H1 (cell line): ENCODE results near the gene IFIT1. TPM values are rescaled to one million over a fixed set of nuclear protein-coding genes. Genes with fewer than 3 reads are reported as not detected.

Source experiments
- CTCF ChIA-PET: fragments of 300-600 bp; sonication (Branson Sonifier 250); formaldehyde crosslinking; loops from one replicate; lab custom pipeline; 2021; ENCODE audit not compliant: partially characterized antibody; lab: Charles Lee
- POLR2A ChIA-PET: fragments of 300-600 bp; sonication (Branson Sonifier 250); formaldehyde crosslinking; loops from one replicate; lab custom pipeline; 2021; ENCODE audit warnings: inconsistent platforms; ENCODE audit not compliant: partially characterized antibody; lab: Charles Lee
- DNase-seq, 2 experiments: peaks; one replicate each; pipeline versions ENCODE4 v3.0.0 to v3.0.0-alpha.2; 2010 to 2022; ENCODE audit warnings: low spot score in 2 of 2, low read depth in 1 of 2, mixed read lengths in 1 of 2
- FAIRE-seq: peaks from 2 replicates; lab custom pipeline; 2011; peaks lifted over from hg19 to GRCh38; lab: Jason Lieb, UNC
- H2AFZ ChIP-seq: 2 replicates; pipeline ENCODE4 v1.8.1; 2012; ENCODE audit warnings: low read length, inconsistent platforms
- H2AK5ac ChIP-seq: 2 replicates; pipeline ENCODE4 v1.6.1; 2013; ENCODE audit warnings: low read depth, low read length
- H2BK120ac ChIP-seq: replicated peaks from 2 replicates; pipeline ENCODE3; 2013; ENCODE audit warnings: low read depth, low read length, inconsistent platforms
- H2BK12ac ChIP-seq: 2 replicates; pipeline ENCODE4 v1.6.1; 2013; ENCODE audit warnings: low read depth, low read length
- H2BK15ac ChIP-seq: 2 replicates; pipeline ENCODE4 v1.6.1; 2013; ENCODE audit warnings: low read length
- H2BK20ac ChIP-seq: 2 replicates; pipeline ENCODE4 v1.6.1; 2013; ENCODE audit warnings: low read length
- H2BK5ac ChIP-seq: 2 replicates; pipeline ENCODE4 v1.6.1; 2013; ENCODE audit warnings: low read depth, low read length
- H3K14ac ChIP-seq: 2 replicates; pipeline ENCODE4 v1.6.1; 2013; ENCODE audit warnings: inconsistent platforms; ENCODE audit not compliant: insufficient read length
- H3K18ac ChIP-seq: 2 replicates; pipeline ENCODE4 v1.6.1; 2013; ENCODE audit warnings: low read length; ENCODE audit errors: extremely low read depth
- H3K23ac ChIP-seq: 2 replicates; pipeline ENCODE4 v1.6.1; 2013; ENCODE audit warnings: inconsistent platforms; ENCODE audit not compliant: insufficient read length
- H3K23me2 ChIP-seq: 2 replicates; pipeline ENCODE4 v1.6.1; 2013; ENCODE audit warnings: low read depth, low read length
- H3K27ac ChIP-seq: 2 replicates; pipeline ENCODE4 v1.6.1; 2011; ENCODE audit warnings: low read depth, low read length, inconsistent platforms
- H3K27me3 ChIP-seq, 4 experiments: replicated peaks in 1 of 4; 1 replicate in 1 of 4; 2 replicates in 3 of 4; pipeline versions ENCODE4 v1.6.1 to v1.8.1; 2011 to 2013; ENCODE audit warnings: low read length in 3 of 4, mild to moderate bottlenecking in 3 of 4, inconsistent platforms in 2 of 4, mixed read lengths in 2 of 4, moderate library complexity in 1 of 4; ENCODE audit not compliant: control insufficient read depth in 3 of 4, insufficient read depth in 3 of 4; ENCODE audit errors: extremely low read depth in 1 of 4
- H3K36me3 ChIP-seq, 4 experiments: 2 replicates each; pipeline versions ENCODE4 v1.6.1 to v1.8.1; 2011 to 2013; ENCODE audit warnings: mild to moderate bottlenecking in 4 of 4, low read length in 3 of 4, moderate library complexity in 2 of 4, control low read depth in 1 of 4, inconsistent platforms in 1 of 4; ENCODE audit not compliant: insufficient read depth in 4 of 4, control insufficient read depth in 2 of 4
- H3K4ac ChIP-seq: replicated peaks from 2 replicates; pipeline ENCODE3; 2013; ENCODE audit warnings: low read length, low read depth, mixed read lengths, inconsistent platforms; ENCODE audit not compliant: insufficient read length
- H3K4me1 ChIP-seq, 4 experiments: replicated peaks in 1 of 4; 1 replicate in 1 of 4; 2 replicates in 3 of 4; pipeline versions ENCODE4 v1.6.1 to v1.8.1; 2011 to 2013; ENCODE audit warnings: low read length in 3 of 4, inconsistent platforms in 2 of 4, mixed read lengths in 1 of 4; ENCODE audit not compliant: insufficient read depth in 4 of 4, control insufficient read depth in 3 of 4
- H3K4me2 ChIP-seq, 2 experiments: 2 replicates each; pipeline versions ENCODE4 v1.6.1 to v1.8.1; 2011 to 2013; ENCODE audit warnings: low read depth in 2 of 2, low read length in 2 of 2, control low read depth in 1 of 2, inconsistent platforms in 1 of 2, mild to moderate bottlenecking in 1 of 2; ENCODE audit not compliant: insufficient read depth in 1 of 2
- H3K4me3 ChIP-seq, 4 experiments: fragments of 200-600, 300-600 bp in 1 of 4; sonication (generic), shearing (Covaris generic), sonication (Bioruptor Twin) in 1 of 4; 2 replicates each; pipeline versions ENCODE4 v1.5.1 to v1.8.1; 2011 to 2016; ENCODE audit warnings: low read length in 4 of 4, low read depth in 3 of 4, control low read depth in 2 of 4, inconsistent platforms in 2 of 4, mild to moderate bottlenecking in 2 of 4, mixed read lengths in 1 of 4, moderate library complexity in 1 of 4; ENCODE audit not compliant: insufficient read depth in 2 of 4; ENCODE audit errors: extremely low read depth in 1 of 4
- H3K56ac ChIP-seq: replicated peaks from 2 replicates; pipeline ENCODE3; 2013; ENCODE audit warnings: low read depth, mild to moderate bottlenecking, mixed read lengths, low read length, inconsistent platforms; ENCODE audit not compliant: insufficient read length
- H3K79me1 ChIP-seq: 2 replicates; pipeline ENCODE4 v1.6.1; 2013; ENCODE audit warnings: low read depth, low read length, control low read depth
- H3K79me2 ChIP-seq, 2 experiments: 2 replicates each; pipeline versions ENCODE4 v1.6.1 to v1.8.1; 2012 to 2013; ENCODE audit warnings: low read length in 2 of 2, mild to moderate bottlenecking in 2 of 2, inconsistent platforms in 1 of 2; ENCODE audit not compliant: insufficient read depth in 2 of 2, control insufficient read depth in 1 of 2
- H3K9ac ChIP-seq, 4 experiments: replicated peaks in 1 of 4; 1 replicate in 1 of 4; 2 replicates in 3 of 4; pipeline versions ENCODE4 v1.6.1 to v1.8.1; 2011 to 2013; ENCODE audit warnings: low read depth in 3 of 4, low read length in 3 of 4, control low read depth in 2 of 4, mild to moderate bottlenecking in 2 of 4, moderate library complexity in 2 of 4, inconsistent platforms in 1 of 4; ENCODE audit errors: extremely low read depth in 1 of 4
- H3K9me3 ChIP-seq, 2 experiments: 2 replicates each; pipeline versions ENCODE4 v1.6.1 to v1.8.1; 2012 to 2013; ENCODE audit warnings: mild to moderate bottlenecking in 2 of 2, moderate library complexity in 2 of 2, control low read depth in 1 of 2, inconsistent platforms in 1 of 2, low read depth in 1 of 2, low read length in 1 of 2, mixed read lengths in 1 of 2; ENCODE audit not compliant: insufficient read depth in 2 of 2
- H4K20me1 ChIP-seq, 2 experiments: replicated peaks in 1 of 2; 2 replicates each; pipeline versions ENCODE3 to v1.8.1; 2011 to 2013; ENCODE audit warnings: inconsistent platforms in 2 of 2, low read length in 2 of 2, mild to moderate bottlenecking in 1 of 2; ENCODE audit not compliant: insufficient read depth in 2 of 2, control insufficient read depth in 1 of 2
- H4K5ac ChIP-seq: 2 replicates; pipeline ENCODE4 v1.6.1; 2013; ENCODE audit warnings: low read length, low read depth, mixed read lengths, inconsistent platforms; ENCODE audit not compliant: insufficient read length
- H4K8ac ChIP-seq: 2 replicates; pipeline ENCODE4 v1.8.0; 2013; ENCODE audit warnings: mild to moderate bottlenecking, moderate library complexity, low read length, inconsistent platforms; ENCODE audit not compliant: insufficient read depth; ENCODE audit errors: extremely low read depth
- H4K91ac ChIP-seq: replicated peaks from 2 replicates; pipeline ENCODE3; 2013; ENCODE audit warnings: low read length, mixed read lengths, inconsistent platforms; ENCODE audit not compliant: insufficient read length
- BACH1 ChIP-seq: IDR thresholded peaks from 2 replicates; pipeline ENCODE4 v1.6.1; 2012; ENCODE audit warnings: low read length, improper control_type of control experiment
- BRCA1 ChIP-seq: IDR thresholded peaks from 2 replicates; pipeline ENCODE4 v1.6.1; 2012; ENCODE audit warnings: low read depth, low read length, improper control_type of control experiment
- CBX8 ChIP-seq: fragments of 300-800, 300-1000 bp; sonication (generic); IDR thresholded peaks from 2 replicates; pipeline ENCODE4 v1.7.1; 2016; ENCODE audit warnings: low read depth, low read length, borderline replicate concordance
- FOSL1 ChIP-seq: IDR thresholded peaks from 2 replicates; pipeline ENCODE4 v1.6.1; 2011; ENCODE audit warnings: mild to moderate bottlenecking, low read depth, low read length, moderate library complexity; ENCODE audit not compliant: insufficient read depth
- JUND ChIP-seq: IDR thresholded peaks from 2 replicates; pipeline ENCODE4 v1.6.1; 2011; ENCODE audit warnings: mild to moderate bottlenecking, improper control_type of control experiment, low read length
- KDM1A ChIP-seq: fragments of 200-600, 300-600 bp; sonication (generic); IDR thresholded peaks from 2 replicates; pipeline ENCODE4 v1.7.1; 2016; ENCODE audit warnings: mild to moderate bottlenecking, low read length, borderline replicate concordance
- KDM4A ChIP-seq: IDR thresholded peaks from one replicate; pipeline ENCODE4 v1.7.1; 2012; ENCODE audit warnings: low read depth, mild to moderate bottlenecking, moderate library complexity, low read length, inconsistent platforms; ENCODE audit not compliant: severe bottlenecking
- PHF8 ChIP-seq: fragments of 200-600 bp; sonication (generic); conservative IDR thresholded peaks from 2 replicates; pipeline ENCODE4 v1.7.1; 2012; ENCODE audit warnings: low read depth, mild to moderate bottlenecking, inconsistent platforms, low read length, moderate library complexity
- POLR2AphosphoS5 ChIP-seq: IDR thresholded peaks from 2 replicates; pipeline ENCODE4 v1.6.1; 2011; ENCODE audit warnings: low read depth, low read length
- RAD21 ChIP-seq, 2 experiments: IDR thresholded peaks in 1 of 2; conservative IDR thresholded peaks in 1 of 2; 2 replicates each; pipeline ENCODE4 v1.6.1; 2011; ENCODE audit warnings: low read depth in 2 of 2, low read length in 2 of 2, improper control_type of control experiment in 1 of 2, inconsistent platforms in 1 of 2, mild to moderate bottlenecking in 1 of 2, moderate library complexity in 1 of 2
- RXRA ChIP-seq: IDR thresholded peaks from 2 replicates; pipeline ENCODE4 v1.6.1; 2011; ENCODE audit warnings: low read depth, mild to moderate bottlenecking, low read length, moderate library complexity; ENCODE audit not compliant: insufficient read depth
- SUZ12 ChIP-seq: fragments of 200-600 bp; sonication (generic); IDR thresholded peaks from 2 replicates; pipeline ENCODE4 v1.6.1; 2012; ENCODE audit warnings: mild to moderate bottlenecking, inconsistent platforms, low read length, moderate library complexity, mixed read lengths
- YY1 ChIP-seq: IDR thresholded peaks from 2 replicates; pipeline ENCODE4 v1.6.1; 2011; ENCODE audit warnings: low read depth, mild to moderate bottlenecking, low read length
- WGBS, 2 experiments: shearing (Covaris generic) in 1 of 2; methylation state at CpG; one replicate each; pipeline versions ENCODE4 v1.1.6 to v1.1.7; 2013 to 2015; ENCODE audit warnings: low lambda C conversion rate in 2 of 2, mixed read lengths in 2 of 2, inconsistent platforms in 1 of 2, low coverage in 1 of 2, missing lambda C conversion rate in 1 of 2; ENCODE audit not compliant: insufficient replicate concordance in 2 of 2, insufficient coverage in 1 of 2, insufficient read length in 1 of 2; ENCODE audit errors: extremely low coverage in 1 of 2, missing lambda C conversion rate in 1 of 2; 5-methylcytosine and 5-hydroxymethylcytosine counted together
- polyA plus RNA-seq, 7 experiments: library from polyadenylated mRNA; depleted of rRNA in 3 of 7; stranded (reverse) in 5 of 7; unstranded in 2 of 7; fragments of >200 nt in 5 of 7; fragments of 200-250 nt in 2 of 7; gene quantifications; 1 replicate in 5 of 7; 2 replicates in 1 of 7; 4 replicates in 1 of 7; pipeline versions ENCODE4 v1.2.1 to v1.2.3, GENCODE V29; 2011 to 2013; ENCODE audit warnings: missing spikeins in 2 of 7, mixed read lengths in 2 of 7
- total RNA-seq: library from RNA; stranded (reverse); fragmentation: NEBNext Ultra II Directional; extraction: Animal tissue kit (Norgen Biotek cat#: 25700); gene quantifications from 2 replicates; pipeline ENCODE4 v1.2.1, GENCODE V29; 2021

The IFIT1 gene
- total and polyA plus RNA-seq, 2 of the 8 experiments (the other 6 are each of a cell fraction or from before 2014, with no cell fraction given): 0.94 to 1.5 TPM

DNA sequence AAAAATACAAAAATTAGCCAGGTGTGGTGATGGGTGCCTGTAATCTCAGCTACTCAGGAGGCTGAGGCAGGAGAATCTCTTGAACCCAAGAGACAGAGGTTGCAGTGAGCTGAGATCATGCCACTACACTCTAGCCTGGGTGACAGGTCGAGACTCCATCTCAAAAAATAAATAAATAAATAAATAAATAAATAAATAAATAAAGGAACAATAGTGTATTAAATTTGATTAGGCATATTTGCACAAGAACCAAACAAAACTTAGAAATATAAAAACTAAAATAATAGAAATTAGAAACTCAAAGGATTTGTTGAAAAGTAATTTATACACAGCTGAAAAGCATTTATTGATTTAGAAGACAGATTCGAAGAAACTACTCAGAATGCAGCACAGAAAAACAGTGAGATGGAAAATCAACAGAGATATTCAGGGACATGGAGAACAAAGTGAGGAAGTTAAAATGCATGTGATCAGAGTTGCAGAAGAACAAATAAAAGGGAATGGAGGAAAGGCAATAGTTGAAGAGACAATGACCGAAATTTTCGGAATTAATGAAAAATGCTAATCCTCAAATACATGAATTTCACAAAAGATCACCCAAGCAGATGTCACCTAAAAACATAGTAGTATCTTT, 46.9 kb upstream of the IFIT1 start:
- Histone ChIP-seq H3K4me3 (no peak overlapping the region), H4K91ac (no peak overlapping the region), H4K8ac (no peak overlapping the region), H2BK120ac (no peak overlapping the region), H3K79me2 (no peaks in the 10 kb centered on the region), H3K4me1 (peaks cover 7 to 26% (median 13%) of the 10 kb centered on the region in 4 experiments; a peak in 6 of 7 replicates), H3K56ac (no peak overlapping the region), H3K36me3 (no peaks in the 10 kb centered on the region), H2AK5ac (no peak overlapping the region), H3K27me3 (no peaks in the 10 kb centered on the region), H3K18ac (no peak overlapping the region), H4K5ac (no peak overlapping the region), H2BK20ac (no peak overlapping the region), H3K4ac (no peak overlapping the region), H3K4me2 (no peak overlapping the region), H2AFZ (0 out of 2 replicates have a peak overlapping the region, but pooled peaks have one; percentile 27), H2BK15ac (no peak overlapping the region), H3K23me2 (no peaks in the 10 kb centered on the region), H3K27ac (no peak overlapping the region), H3K9me3 (no peaks in the 10 kb centered on the region), H4K20me1 (no peaks in the 10 kb centered on the region), H3K9ac (no peak overlapping the region), H2BK12ac (no peak overlapping the region), H3K23ac (no peak overlapping the region), H2BK5ac (no peak overlapping the region), H3K14ac (no peak overlapping the region), H3K79me1 (no peaks in the 10 kb centered on the region)
- no peak for DNase-seq
- CTCF ChIA-PET: interaction anchor here (1.0 to 3.8 kb wide), 3 partner anchors 24 to 83 kb away, joined by 4 to 21 read pairs (median 4); no protein-coding TSS in a partner anchor
- no peak for FAIRE-seq
- POLR2A ChIA-PET: interaction anchor here (1.5 kb wide), 1 partner anchor 18 kb away, joined by 4 read pairs; no protein-coding TSS in a partner anchor
- WGBS, 2 experiments: 82% methylated on average over 4 of the region's 4 CpGs; no CpG with 5 or more reads in 1 of the 2 experiments
- TF ChIP-seq YY1 (no peak), RXRA (no peak), KDM4A (no peak), POLR2AphosphoS5 (no peak), JUND (no peak), BRCA1 (no peak), RAD21 (IDR thresholded peaks at IDR 0.05 in 1 of 2, conservative IDR thresholded peaks at IDR 0.05 in 1 of 2; ENCODE audit: low read depth in 2 of 2, low read length in 2 of 2) (no peak), CBX8 (no peak), KDM1A (no peak), BACH1 (no peak), SUZ12 (no peak), FOSL1 (no peak), PHF8 (no peak)
